Activated naive CD8-positive, alpha-beta T cell treated with anti-CD3 and anti-CD28 coated beads, Interleukin-2, amount 10 ng/mL, durations not matched to agents 7 days and 5 days (primary cell): ENCODE data around the gene CEND1. TPM values are rescaled to one million over a fixed set of nuclear protein-coding genes. Genes with fewer than 3 reads are reported as not detected.
A peak's percentile ranks its signal among the peaks of the same experiment; 100 is the strongest.

ENCODE experiments used
- ATAC-seq: fragments of 150-1000 bp; cut with Tn5 transposase; one replicate; pipeline ENCODE4 v1.10.0; 2021; ENCODE audit warnings: low read depth, moderate library complexity
- POLR2A ChIA-PET: fragments of 350-600 bp; sonication (Branson Sonifier 250); formaldehyde crosslinking; loops from one replicate; lab custom pipeline; 2021; ENCODE audit warnings: antibody characterized with exemption; lab: Charles Lee
- DNase-seq: peaks from one replicate; pipeline ENCODE4 v3.0.0; 2021
- H3K27ac Mint-ChIP-seq: one replicate; pipeline ENCODE4 v1.8.0; 2022; ENCODE audit warnings: mild to moderate bottlenecking, mixed read lengths
- H3K27me3 Mint-ChIP-seq: one replicate; pipeline ENCODE4 v1.8.0; 2022; ENCODE audit warnings: mild to moderate bottlenecking, moderate library complexity, mixed read lengths
- H3K36me3 Mint-ChIP-seq: one replicate; pipeline ENCODE4 v1.8.0; 2021; ENCODE audit warnings: mild to moderate bottlenecking, mixed read lengths
- H3K4me1 Mint-ChIP-seq: one replicate; pipeline ENCODE4 v1.8.0; 2021; ENCODE audit warnings: mixed read lengths
- H3K4me3 Mint-ChIP-seq: one replicate; pipeline ENCODE4 v1.8.0; 2022; ENCODE audit warnings: mild to moderate bottlenecking, moderate library complexity, mixed read lengths
- H3K9me3 Mint-ChIP-seq: one replicate; pipeline ENCODE4 v1.8.0; 2021; ENCODE audit warnings: mixed read lengths
- total RNA-seq, 2 experiments: library from RNA; stranded (reverse); gene quantifications; one replicate each; pipeline ENCODE4 v1.2.3, GENCODE V29; 2021

CEND1 gene
- total RNA-seq, 2 experiments from 2014 or later: 0.37 TPM; not detected in 1

DNA sequence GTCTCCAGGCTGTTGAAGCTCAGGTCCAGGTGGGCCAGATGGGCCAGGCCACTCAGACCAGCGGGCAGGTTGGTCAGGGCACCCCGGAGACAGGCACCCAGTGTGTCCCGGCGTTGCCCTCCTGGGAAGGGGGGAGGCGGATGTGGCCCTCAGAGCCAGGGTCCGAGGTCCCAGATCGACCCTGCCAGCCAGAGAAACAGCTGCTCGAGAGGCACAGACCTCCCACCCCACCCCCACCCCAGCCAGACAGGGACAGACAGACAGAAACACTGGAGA, 13.5 kb upstream of the CEND1 start:
- H3K36me3 Mint-ChIP-seq: peaks cover 3% of the 10 kb centered on the region
- POLR2A ChIA-PET: interaction anchor here (1.3 to 2.9 kb wide), 3 partner anchors 8 to 39 kb away, joined by 5 to 13 read pairs (median 9); partner anchors contain the start of genes PNPLA2, POLR2L and TSPAN4
- H3K9me3 Mint-ChIP-seq: no peaks in the 10 kb centered on the region

DNA sequence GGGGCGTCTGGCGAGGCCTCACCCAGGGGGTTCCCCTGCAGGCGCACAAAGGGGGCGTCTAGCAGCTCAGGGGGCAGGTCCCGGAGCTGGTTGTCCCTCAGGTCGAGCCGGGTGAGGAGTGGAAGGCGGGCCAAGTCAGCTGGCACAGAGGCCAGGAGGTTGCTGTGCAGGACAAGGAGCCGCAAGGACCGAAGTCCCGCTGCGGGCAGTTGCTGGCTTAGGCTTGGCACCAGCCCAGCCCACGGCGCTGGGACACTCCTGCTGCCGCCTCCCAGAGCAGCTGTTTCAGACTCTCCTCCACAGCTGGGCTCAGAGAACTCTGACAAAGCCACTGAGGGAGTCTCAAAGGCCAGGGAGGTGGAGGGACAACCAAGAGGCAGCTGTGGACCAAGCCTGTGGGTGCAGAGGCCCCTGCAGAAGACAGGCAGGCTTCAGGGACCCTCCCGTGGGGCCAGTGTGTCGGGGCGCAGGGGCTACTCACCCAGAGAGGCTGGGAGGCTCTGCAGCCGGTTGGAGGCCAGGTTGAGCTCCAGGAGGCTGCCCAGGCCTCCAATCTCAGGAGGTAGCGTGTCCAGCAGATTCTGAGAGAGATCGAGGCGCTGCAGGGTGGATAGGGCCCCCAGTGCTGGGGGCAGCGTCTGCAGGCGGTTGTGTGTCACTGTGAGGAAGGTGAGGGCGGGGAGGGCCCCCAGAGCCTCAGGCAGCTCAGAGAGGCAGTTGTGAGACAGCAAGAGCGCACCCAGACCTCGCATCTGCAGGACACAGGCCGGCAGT, 13.0 kb upstream of the CEND1 start:
- H3K27ac Mint-ChIP-seq: no peak overlapping the region
- H3K36me3 Mint-ChIP-seq: peaks cover 3% of the 10 kb centered on the region
- H3K9me3 Mint-ChIP-seq: no peaks in the 10 kb centered on the region
- DNase-seq: no peak
- peaks cover 6% of the 10 kb centered on the region for H3K4me1 Mint-ChIP-seq
- no peak for ATAC-seq
- POLR2A ChIA-PET: interaction anchor here (2.9 kb wide), 2 partner anchors 16 to 40 kb away, joined by 9 to 13 read pairs; partner anchors contain the start of genes PNPLA2, POLR2L and TSPAN4
- H3K27me3 Mint-ChIP-seq: no peaks in the 10 kb centered on the region
- peak overlapping the region; percentile 84 for H3K4me3 Mint-ChIP-seq

More for the DNA sequence above, 13.5 kb upstream of the CEND1 start:
- ATAC-seq (no peak), DNase-seq (no peak)
- Mint-ChIP-seq H3K4me3 (peak overlapping the region; percentile 84), H3K4me1 (peaks cover 7% of the 10 kb centered on the region), H3K27ac (no peak overlapping the region), H3K27me3 (no peaks in the 10 kb centered on the region)

DNA sequence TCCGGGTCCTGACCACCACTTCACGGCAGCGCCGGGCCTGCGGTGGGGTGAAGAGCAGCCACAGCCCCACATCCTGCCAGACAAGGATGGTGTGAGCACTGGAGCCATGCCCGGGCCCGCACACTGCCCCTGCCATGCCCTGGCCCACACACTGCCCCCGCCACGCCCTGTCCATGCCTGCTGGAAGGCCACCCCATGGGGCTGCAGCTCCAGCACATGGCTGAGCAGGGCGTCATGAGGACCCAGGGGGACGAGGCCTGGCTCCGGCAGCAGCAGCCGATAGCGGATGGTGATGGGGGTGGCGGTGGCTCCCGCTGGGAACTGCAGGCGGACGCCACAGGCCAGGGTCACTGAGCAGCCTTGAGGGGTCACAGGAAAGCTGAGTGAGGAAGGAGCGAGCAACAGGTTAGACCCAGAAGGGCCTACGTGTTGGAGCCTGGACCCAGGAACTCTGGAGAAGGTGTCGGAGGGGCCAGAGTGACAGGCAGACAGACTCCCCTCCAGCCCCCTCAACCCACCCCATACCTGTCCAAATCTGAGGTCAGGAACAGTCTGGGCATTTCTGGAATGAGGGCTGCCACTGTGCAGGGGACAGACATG, 12.2 kb upstream of the CEND1 start:
- DNase-seq (no peak), ATAC-seq (no peak)
- H3K27me3 Mint-ChIP-seq: no peaks in the 10 kb centered on the region
- peak overlapping the region; percentile 42 for H3K4me3 Mint-ChIP-seq
- H3K27ac Mint-ChIP-seq: no peak overlapping the region
- peaks cover 4% of the 10 kb centered on the region for H3K4me1 Mint-ChIP-seq
- peaks cover 3% of the 10 kb centered on the region for H3K36me3 Mint-ChIP-seq
- no peaks in the 10 kb centered on the region for H3K9me3 Mint-ChIP-seq
- POLR2A ChIA-PET: interaction anchor here (2.9 kb wide), 1 partner anchor 41 kb away, joined by 9 read pairs; the partner anchor contains the start of genes POLR2L and TSPAN4

DNA sequence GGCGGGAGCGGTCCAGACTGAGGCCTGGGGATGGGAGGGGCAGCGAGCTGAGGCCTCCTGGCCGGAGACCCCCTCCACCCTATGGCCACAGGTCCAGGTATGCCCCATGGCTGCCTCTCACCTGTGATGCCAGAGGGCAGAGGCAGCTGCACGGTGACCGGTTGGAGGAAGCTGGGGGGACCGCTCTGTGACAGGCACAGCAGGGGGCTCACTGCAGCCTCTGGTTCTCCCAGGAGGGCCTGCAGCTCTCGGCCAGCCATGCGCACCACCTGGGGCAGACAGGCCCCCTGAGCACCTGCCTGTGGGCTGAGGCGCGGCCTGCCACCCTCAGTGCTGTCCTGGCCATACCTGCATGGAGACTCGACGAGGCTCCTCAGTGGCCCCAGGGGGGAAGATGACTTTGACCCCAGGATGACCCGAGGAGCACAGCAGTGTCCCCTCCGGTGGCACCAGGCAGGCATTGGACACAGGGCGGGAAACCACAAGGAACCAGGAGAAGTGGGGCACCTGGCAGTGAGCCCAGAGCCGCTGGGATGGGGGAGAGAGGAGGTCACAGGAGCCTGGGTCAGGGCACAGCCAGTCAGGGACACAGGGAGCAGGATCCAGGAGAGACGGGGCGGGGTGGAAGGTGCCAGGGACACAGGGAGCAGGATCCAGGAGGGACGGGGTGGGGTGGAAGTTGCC, 11.3 kb upstream of the CEND1 start:
- DNase-seq (no peak), ATAC-seq (no peak)
- Mint-ChIP-seq H3K4me1 (peaks cover 8% of the 10 kb centered on the region), H3K9me3 (no peaks in the 10 kb centered on the region), H3K36me3 (peaks cover 3% of the 10 kb centered on the region), H3K27me3 (no peaks in the 10 kb centered on the region), H3K4me3 (no peak overlapping the region), H3K27ac (no peak overlapping the region)
- POLR2A ChIA-PET: no interaction called here

DNA sequence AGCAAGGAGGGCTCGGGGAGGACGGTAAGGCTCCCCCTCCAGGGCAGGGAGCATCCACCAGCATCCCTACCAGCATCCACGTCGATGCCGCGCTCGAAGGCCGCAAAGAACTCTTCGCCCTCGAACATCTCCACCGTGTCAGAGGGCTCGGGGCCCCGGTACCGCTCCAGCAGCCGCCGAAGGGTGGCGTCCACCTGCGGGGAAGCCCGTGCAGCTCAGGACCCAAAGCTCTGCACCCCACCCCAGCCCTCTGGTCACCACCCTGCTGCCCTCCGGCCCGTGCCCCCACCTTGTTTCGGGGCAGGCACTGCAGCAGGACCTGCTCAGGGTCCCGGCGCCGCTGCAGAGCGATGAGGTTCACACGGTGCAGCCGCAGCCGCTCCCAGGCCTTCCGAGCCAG, 10.6 kb upstream of the CEND1 start:
- Mint-ChIP-seq H3K27ac (no peak overlapping the region), H3K27me3 (no peaks in the 10 kb centered on the region)

DNA sequence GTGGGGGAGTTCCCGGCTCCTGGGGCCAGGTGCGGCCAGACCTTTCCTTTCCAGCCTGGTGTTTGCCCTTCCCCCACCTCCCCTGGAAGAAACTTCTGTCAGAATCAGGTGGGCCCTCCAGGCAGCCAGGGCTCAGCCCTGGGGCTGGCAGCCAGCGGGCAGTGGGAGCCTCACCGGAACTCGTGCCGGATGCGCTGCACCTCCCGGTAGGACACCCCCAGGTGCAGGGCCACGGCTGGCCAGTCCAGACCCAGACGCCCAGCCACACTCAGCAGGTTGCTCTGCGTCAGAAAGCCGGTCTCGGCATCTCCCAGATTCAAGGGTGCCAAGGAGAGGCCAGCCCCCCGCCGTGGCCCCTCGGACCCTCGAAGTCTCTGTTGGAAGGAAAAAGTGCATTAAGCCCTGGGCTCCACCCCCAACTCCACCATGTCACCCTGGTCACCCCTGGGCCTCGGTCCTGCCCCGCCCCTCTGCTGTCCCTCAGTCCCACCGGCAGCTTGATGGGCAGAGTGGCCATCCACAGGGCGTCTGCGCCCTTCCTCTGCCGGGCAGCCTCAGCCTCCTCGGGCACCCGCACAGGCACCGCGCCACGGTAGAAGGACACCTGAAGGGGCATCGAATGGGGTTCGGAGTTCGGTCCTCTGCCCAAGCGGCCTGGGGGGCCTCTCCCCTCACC, 9.9 kb upstream of the CEND1 start:
- DNase-seq: no peak
- no peak for ATAC-seq
- no peak overlapping the region for H3K27ac Mint-ChIP-seq
- peaks cover 3% of the 10 kb centered on the region for H3K36me3 Mint-ChIP-seq
- peaks cover 9% of the 10 kb centered on the region for H3K4me1 Mint-ChIP-seq
- POLR2A ChIA-PET: interaction anchor here (1.4 kb wide), 1 partner anchor 9 kb away, joined by 4 read pairs; no protein-coding TSS in a partner anchor
- no peaks in the 10 kb centered on the region for H3K9me3 Mint-ChIP-seq
- no peak overlapping the region for H3K4me3 Mint-ChIP-seq
- H3K27me3 Mint-ChIP-seq: no peaks in the 10 kb centered on the region

More for the DNA sequence above, 10.6 kb upstream of the CEND1 start:
- H3K4me1 Mint-ChIP-seq: peaks cover 9% of the 10 kb centered on the region
- POLR2A ChIA-PET: no interaction called here
- DNase-seq: no peak
- H3K4me3 Mint-ChIP-seq: no peak overlapping the region
- peaks cover 3% of the 10 kb centered on the region for H3K36me3 Mint-ChIP-seq
- no peaks in the 10 kb centered on the region for H3K9me3 Mint-ChIP-seq
- no peak for ATAC-seq

DNA sequence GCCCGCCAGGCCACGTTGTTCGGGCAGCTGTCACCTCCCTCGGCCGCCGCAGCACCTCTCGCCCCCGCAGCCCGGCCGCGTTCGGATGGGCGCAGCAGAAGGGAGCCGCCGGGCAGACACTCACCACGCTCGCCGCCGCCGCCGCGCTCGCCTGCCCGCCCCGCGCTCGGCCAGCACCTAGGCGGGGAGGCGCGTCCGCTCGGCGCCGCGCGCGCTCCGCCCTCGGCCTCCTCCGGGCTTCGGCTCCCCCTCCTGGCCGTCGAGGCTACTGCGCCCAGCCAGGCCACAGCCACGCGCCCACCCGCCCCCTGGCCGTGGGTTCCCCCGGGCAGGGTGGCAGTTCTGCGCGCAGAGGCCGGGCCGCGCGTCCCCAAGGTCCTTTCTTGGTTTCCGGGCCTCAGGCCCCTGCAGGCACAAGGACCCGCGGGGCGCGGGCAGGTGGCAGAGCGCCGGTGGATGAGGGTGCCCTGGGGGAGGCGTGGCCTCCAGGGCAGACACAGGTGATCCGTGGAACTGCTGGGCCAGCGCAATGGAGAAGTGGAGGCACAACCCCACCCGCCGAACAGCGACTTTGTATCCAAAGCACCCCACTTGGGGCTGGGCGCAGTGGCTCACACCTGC, 8.3 kb upstream of the CEND1 start, which contains the start of gene SLC25A22:
Gene SLC25A22, minus strand, starts transcription at position 189 of the 621 bp plus-strand sequence. CDS start 3,275 bp downstream, outside the sequence.
- Mint-ChIP-seq H3K27me3 (no peaks in the 10 kb centered on the region), H3K4me3 (peak within 1 kb of the TSS; percentile 98), H3K4me1 (peaks cover 6% of the 10 kb centered on the region), H3K9me3 (no peaks in the 10 kb centered on the region), H3K27ac (peak within 1 kb of the TSS; percentile 95), H3K36me3 (peaks cover 3% of the 10 kb centered on the region)
- DNase-seq: peak; percentile 96
- POLR2A ChIA-PET: interaction anchor here (2.1 kb wide), 1 partner anchor 8 kb away, joined by 10 read pairs; no protein-coding TSS in a partner anchor
- peak; percentile 48 for ATAC-seq

DNA sequence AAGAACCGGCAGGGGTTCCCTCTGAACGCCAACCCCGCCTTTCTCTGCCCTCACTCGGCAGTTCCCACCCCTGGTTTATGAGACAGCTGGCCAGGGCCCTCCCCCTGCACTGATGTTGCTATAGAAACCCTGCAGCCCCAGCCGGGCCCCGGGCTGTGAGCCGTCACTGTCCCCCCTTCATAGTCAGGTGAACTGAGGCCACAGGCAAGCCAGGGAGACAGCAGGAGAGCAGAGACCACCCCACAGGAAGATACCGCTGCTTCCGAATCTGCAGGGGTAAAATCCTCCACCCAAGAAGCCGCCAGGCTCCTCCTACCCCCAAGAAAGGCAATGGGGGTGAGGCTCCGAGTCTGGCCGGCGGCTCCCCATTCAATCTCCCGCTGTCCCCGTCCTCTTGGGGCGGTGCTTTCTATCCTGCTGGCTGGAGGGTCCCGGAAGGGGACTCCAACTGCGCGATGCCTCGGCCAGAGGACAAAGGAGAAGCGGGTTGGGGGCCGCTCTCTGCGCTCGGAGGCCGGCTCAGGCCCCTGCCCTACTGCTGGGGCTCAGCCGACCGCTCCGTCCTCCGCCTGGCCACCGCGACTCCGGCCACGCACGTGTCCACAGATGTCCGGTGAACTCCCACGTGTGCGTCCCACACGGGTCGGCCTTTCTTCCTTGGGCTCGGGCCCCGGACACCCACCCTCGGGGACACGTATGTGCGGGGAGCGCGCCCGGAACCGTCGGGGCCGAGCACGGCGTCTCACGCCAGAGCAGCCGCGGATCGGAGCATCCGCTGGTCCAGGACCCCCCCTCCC, 7.6 kb upstream of the CEND1 start:
- no peaks in the 10 kb centered on the region for H3K27me3 Mint-ChIP-seq
- H3K9me3 Mint-ChIP-seq: no peaks in the 10 kb centered on the region
- peaks cover 6% of the 10 kb centered on the region for H3K4me1 Mint-ChIP-seq
- peak overlapping the region; percentile 98 for H3K4me3 Mint-ChIP-seq
- H3K36me3 Mint-ChIP-seq: peaks cover 3% of the 10 kb centered on the region
- H3K27ac Mint-ChIP-seq: peak overlapping the region; percentile 95
- DNase-seq (peak; percentile 86), ATAC-seq (peak; percentile 50)
- POLR2A ChIA-PET: interaction anchor here (0.5 to 3.3 kb wide), 6 partner anchors 9 to 51 kb away, joined by 3 to 20 read pairs (median 12); partner anchors contain the start of genes PNPLA2, RPLP2 and TALDO1

DNA sequence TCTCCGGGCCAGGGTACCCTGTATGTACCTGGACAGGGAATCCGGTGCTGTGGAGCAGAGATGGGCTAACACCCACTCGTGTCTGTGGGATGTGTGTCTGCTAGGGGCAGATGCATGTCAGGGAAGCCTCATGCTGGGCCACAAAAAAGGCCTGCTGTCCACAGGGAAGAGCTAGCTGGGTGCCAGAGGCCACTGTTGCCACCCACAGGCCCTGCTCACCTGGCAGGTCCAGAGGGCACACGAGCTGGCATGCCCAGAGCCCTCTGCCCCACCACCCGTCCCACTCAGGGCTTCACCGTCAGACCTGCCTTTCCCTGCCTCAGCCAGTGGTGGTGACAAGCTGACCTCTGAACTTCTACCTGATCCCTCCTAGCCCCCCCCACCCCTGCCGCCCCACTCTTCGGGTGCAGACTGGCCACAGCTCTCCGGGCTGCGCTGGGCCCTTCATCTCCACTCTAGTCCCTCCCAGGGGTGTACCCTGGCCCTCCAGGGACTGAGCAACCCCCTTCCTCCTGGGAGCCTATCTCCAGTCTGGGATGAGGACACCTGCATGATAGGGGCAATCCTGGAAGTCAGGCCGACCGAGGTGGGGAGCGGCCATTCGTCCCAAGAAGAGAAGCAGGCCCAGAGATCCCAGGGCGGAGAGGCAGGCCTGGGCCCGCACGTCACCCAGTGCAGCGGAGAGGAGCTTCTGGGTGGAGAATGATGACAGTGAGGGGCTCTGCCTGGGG, 6.8 kb upstream of the CEND1 start:
- DNase-seq (no peak), ATAC-seq (peak; percentile 0)
- Mint-ChIP-seq H3K27me3 (no peaks in the 10 kb centered on the region), H3K36me3 (peaks cover 3% of the 10 kb centered on the region), H3K27ac (peak overlapping the region; percentile 95), H3K4me3 (peak overlapping the region; percentile 98), H3K4me1 (peaks cover 6% of the 10 kb centered on the region), H3K9me3 (no peaks in the 10 kb centered on the region)
- POLR2A ChIA-PET: interaction anchor here (0.5 to 3.3 kb wide), 10 partner anchors 9 to 50 kb away, joined by 3 to 20 read pairs (median 7); partner anchors contain the start of genes PNPLA2, RPLP2 and TALDO1

DNA sequence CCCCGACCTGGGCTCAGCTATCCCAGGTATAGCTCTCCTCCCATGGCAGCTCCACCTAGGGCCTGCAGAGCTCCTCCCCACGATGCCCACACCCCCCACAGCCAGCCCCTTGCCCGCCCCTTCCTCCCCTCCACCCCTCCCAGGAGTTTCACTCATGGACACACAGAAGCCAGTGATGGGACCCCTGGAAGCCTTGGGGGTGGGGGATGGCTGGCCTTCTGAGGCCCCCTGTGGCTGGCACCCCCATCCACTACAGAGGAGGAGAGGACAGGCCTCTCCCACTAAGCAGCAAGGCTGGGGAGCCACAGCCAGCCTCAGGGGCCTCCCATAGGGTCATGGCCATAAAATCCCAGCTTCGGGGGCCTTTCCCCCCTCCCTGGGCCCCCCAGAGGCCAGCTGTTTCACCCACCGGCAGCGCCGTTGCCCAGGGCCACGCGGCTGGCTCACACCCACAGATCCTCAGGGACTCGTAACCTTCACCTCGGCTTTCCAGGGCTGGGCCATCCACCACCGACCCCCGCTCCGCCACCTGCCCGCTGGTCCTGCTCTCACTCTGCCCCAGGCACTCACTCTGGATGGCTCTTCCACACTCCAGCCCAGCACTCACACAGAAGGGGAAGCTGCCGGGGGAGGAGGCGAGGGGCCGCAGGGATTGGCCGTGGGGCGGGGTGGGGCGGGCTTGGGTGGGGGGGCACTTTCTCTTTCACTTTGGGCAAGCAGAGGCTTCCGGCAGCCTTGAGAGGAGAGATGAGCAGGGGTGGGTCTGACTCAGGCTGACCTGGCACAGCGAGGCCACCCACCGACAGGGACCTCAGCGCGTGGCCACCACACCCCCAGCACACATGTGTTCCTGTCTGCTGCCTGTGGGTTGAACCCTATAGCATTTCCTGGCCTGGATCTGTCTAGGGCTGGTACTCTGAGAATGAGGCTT, 6.0 kb upstream of the CEND1 start:
- Mint-ChIP-seq H3K27me3 (no peaks in the 10 kb centered on the region), H3K4me3 (peak overlapping the region; percentile 98), H3K27ac (peak overlapping the region; percentile 95), H3K4me1 (peaks cover 6% of the 10 kb centered on the region), H3K36me3 (peaks cover 3% of the 10 kb centered on the region), H3K9me3 (no peaks in the 10 kb centered on the region)
- DNase-seq: peak; percentile 76
- POLR2A ChIA-PET: interaction anchor here (0.8 to 3.3 kb wide), 12 partner anchors 8 to 49 kb away, joined by 3 to 20 read pairs (median 5); partner anchors contain the start of genes PNPLA2, RPLP2 and TALDO1
- peak; percentile 48 for ATAC-seq
